IPS DF 6.9 (cell line): ENCODE data around the gene NOC4L.
"Not testable (repeated sequence)": the region's sequence is repeated elsewhere in the genome, so short reads cannot be mapped to it uniquely, and the experiment has no call there.

Source experiments
- DNase-seq: peaks from one replicate; pipeline ENCODE4 v3.0.0-alpha.2; 2013; ENCODE audit warnings: low read depth, low spot score
- H3K27ac ChIP-seq: one replicate; pipeline ENCODE4 v1.5.1; 2013; ENCODE audit warnings: low read length, control low read depth
- H3K27me3 ChIP-seq: 2 replicates; pipeline ENCODE4 v1.6.1; 2013; ENCODE audit warnings: mild to moderate bottlenecking, low read length; ENCODE audit not compliant: control insufficient read depth, insufficient read depth
- H3K36me3 ChIP-seq: 2 replicates; pipeline ENCODE4 v1.6.1; 2013; ENCODE audit warnings: low read length; ENCODE audit not compliant: control insufficient read depth, insufficient read depth
- H3K4me1 ChIP-seq: 2 replicates; pipeline ENCODE4 v1.6.1; 2013; ENCODE audit warnings: low read length; ENCODE audit not compliant: control insufficient read depth, insufficient read depth
- H3K4me3 ChIP-seq: 2 replicates; pipeline ENCODE4 v1.5.1; 2013; ENCODE audit warnings: mild to moderate bottlenecking, low read length
- H3K9me3 ChIP-seq: 2 replicates; pipeline ENCODE4 v1.6.1; 2013; ENCODE audit warnings: low read length, inconsistent platforms; ENCODE audit not compliant: control insufficient read depth, insufficient read depth
- WGBS: extraction: QIAGEN DNeasy Blood & Tissue Kit; methylation state at CpG from one replicate; pipeline ENCODE4 v1.1.7; 2013; ENCODE audit warnings: mixed read lengths, missing lambda C conversion rate; ENCODE audit not compliant: insufficient read length, insufficient coverage; 5-methylcytosine and 5-hydroxymethylcytosine counted together

The NOC4L gene

DNA sequence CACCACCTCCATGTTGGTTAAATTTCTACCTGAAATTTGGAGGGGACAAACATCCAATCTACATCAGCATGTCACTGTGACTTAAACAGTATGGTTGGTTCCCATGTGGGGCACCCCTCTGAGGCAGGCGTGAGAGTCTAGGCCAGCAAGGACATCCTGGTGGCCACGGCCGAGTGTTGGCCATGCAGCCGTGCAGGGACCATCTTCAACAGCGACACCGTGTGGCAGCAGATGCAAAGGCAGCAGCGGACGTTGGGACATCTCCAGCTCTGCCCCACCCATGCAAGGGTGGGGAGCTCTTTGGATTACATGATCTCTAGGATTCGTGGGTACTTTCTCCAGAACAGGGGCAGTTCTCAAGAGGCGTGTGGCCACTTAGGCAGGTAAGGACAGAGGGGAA is 49.8 kb downstream of the NOC4L start:
- no peaks in the 10 kb centered on the region for H3K9me3 ChIP-seq
- WGBS, result no CpG with 5 or more reads among the region's 10 CpGs
- H3K4me3 ChIP-seq, result no peak overlapping the region
- peaks cover 8% of the 10 kb centered on the region for H3K27me3 ChIP-seq
- H3K4me1 ChIP-seq, result peaks cover 4% of the 10 kb centered on the region; the same call in 1 of the 2 replicates
- no peak overlapping the region for H3K27ac ChIP-seq
- H3K36me3 ChIP-seq, result no peaks in the 10 kb centered on the region
- no peak for DNase-seq

GRCh38 chr12:132194556-132194955 is 50.3 kb downstream of the NOC4L start:
- WGBS, result no CpG with 5 or more reads among the region's 8 CpGs
- Histone ChIP-seq H3K27ac (no peak overlapping the region), H3K4me1 (peaks cover 2% of the 10 kb centered on the region; the same call in 1 of the 2 replicates), H3K4me3 (no peak overlapping the region), H3K9me3 (no peaks in the 10 kb centered on the region), H3K27me3 (peaks cover 5% of the 10 kb centered on the region; the same call in 1 of the 2 replicates), H3K36me3 (no peaks in the 10 kb centered on the region)
- no peak for DNase-seq

DNA sequence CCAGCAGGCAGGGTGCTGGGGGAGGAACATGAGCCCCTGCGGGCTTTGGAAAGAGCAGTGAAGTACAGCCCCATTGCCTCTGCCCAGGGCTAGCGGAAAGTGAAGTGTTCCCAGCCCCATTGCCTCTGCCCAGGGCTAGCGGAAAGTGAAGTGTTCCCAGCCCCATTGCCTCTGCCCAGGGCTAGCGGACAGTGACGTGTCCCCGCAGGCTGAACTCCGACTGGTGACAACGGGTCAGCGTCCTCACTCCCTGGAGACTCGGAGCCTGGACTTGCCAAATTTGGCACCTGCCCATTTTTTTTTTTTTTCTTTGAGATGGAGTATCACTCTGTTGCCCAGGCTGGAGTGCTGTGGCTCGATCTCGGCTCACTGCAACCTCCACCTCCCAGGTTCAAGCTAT is 51.0 kb downstream of the NOC4L start:
- WGBS, result no CpG with 5 or more reads among the region's 12 CpGs
- H3K4me1 ChIP-seq, H3K4me3 ChIP-seq, H3K27ac ChIP-seq, H3K9me3 ChIP-seq, H3K27me3 ChIP-seq, H3K36me3 ChIP-seq, DNase-seq: not testable (repeated sequence)

GRCh38 chr12:132196038-132196872 is 52.0 kb downstream of the NOC4L start:
- no CpG with 5 or more reads among the region's 32 CpGs for WGBS
- Histone ChIP-seq H3K36me3 (no peaks in the 10 kb centered on the region), H3K9me3 (no peaks in the 10 kb centered on the region), H3K4me1 (no peaks in the 10 kb centered on the region; the same call in 1 of the 2 replicates), H3K27ac (no peak overlapping the region), H3K27me3 (no peaks in the 10 kb centered on the region; the same call in 1 of the 2 replicates), H3K4me3 (no peak overlapping the region)
- no peak for DNase-seq

DNA sequence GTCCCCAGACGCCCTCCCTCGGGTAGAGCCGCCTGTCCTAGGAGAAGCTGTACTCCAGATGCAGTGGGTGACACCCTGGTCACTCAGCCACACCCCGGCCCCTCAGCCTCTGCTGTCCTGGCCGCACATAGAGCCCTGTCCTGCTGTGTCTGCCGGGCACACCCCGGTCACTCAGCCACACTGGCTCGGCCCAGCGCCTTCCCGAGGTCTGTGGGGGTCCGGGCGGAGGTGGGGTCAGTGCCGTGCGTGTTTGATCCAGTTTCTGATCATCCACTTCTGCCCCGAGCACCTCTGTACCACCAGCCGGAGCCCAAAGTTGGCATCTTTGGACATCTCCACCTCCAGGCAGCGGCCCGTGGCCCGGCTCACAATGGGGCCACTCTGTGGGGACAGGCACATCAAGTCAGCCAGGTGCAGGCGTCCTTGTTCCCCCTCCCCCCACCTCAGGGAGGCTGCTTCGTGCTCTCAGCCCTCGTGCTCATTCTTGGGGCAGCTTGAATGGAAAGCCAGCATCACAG is 52.7 kb downstream of the NOC4L start:
- no peaks in the 10 kb centered on the region; the same call in 1 of the 2 replicates for H3K27me3 ChIP-seq
- H3K4me3 ChIP-seq, result no peak overlapping the region
- no peak overlapping the region for H3K27ac ChIP-seq
- H3K36me3 ChIP-seq, result no peaks in the 10 kb centered on the region
- WGBS, result no CpG with 5 or more reads among the region's 22 CpGs
- no peaks in the 10 kb centered on the region for H3K9me3 ChIP-seq
- DNase-seq, result no peak
- H3K4me1 ChIP-seq, result no peaks in the 10 kb centered on the region; the same call in 1 of the 2 replicates

GRCh38 chr12:132197581-132198354 is 53.5 kb downstream of the NOC4L start:
- no peaks in the 10 kb centered on the region; the same call in 1 of the 2 replicates for H3K4me1 ChIP-seq
- H3K9me3 ChIP-seq, result no peaks in the 10 kb centered on the region
- H3K27me3 ChIP-seq, result no peaks in the 10 kb centered on the region; the same call in 1 of the 2 replicates
- no peak for DNase-seq
- no peak overlapping the region for H3K4me3 ChIP-seq
- H3K27ac ChIP-seq, result no peak overlapping the region
- H3K36me3 ChIP-seq, result no peaks in the 10 kb centered on the region
- WGBS, result no CpG with 5 or more reads among the region's 44 CpGs

GRCh38 chr12:132199101-132199500 is 54.8 kb downstream of the NOC4L start:
- Histone ChIP-seq H3K27me3 (peaks cover under 1% of the 10 kb centered on the region; the same call in 1 of the 2 replicates), H3K4me1 (no peaks in the 10 kb centered on the region; the same call in 1 of the 2 replicates), H3K9me3 (no peaks in the 10 kb centered on the region), H3K4me3 (no peak overlapping the region), H3K36me3 (no peaks in the 10 kb centered on the region), H3K27ac (no peak overlapping the region)
- WGBS, result no CpG with 5 or more reads among the region's 18 CpGs
- DNase-seq, result no peak

DNA sequence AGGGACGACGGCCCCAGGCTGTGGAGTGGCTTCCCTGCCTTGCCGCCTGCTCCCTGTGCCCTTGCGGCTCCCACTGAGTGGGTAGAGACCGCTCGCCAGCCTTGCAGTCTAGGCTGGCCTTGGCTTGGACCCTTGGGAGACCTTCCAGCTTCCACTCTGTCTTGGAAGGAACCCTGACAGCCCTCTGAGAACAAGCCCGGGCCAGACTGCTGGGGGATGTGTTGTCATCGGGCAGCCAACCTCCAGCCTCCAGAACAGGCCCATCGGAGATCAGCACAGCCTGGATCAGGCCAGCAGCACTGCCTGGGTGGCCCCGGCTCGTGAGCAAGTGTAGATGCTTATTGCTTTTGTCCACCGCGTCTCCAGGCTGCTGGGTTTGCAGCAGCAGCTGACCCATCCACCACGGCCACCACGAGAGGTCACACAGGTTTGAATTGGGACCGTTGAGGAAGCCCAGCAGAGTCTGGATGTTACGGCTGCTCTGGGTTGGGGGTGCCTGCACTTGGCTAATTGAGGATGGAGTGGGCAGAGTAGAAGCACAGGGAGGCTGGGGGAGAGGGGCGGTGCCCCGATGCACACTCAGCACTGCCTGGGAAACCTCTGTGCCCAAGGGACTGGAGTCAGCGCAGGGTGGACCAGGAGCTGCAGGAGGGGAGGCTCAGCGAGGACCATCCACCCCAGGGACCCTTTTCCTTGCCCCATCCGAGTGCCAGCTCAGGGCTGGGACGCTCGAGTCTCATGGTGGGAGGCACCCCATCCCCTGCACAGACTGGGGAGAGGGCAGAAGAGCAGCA is 55.5 kb downstream of the NOC4L start:
- Histone ChIP-seq H3K4me3 (no peak overlapping the region), H3K27ac (no peak overlapping the region), H3K9me3 (no peaks in the 10 kb centered on the region), H3K36me3 (no peaks in the 10 kb centered on the region), H3K4me1 (no peaks in the 10 kb centered on the region; the same call in 1 of the 2 replicates), H3K27me3 (peaks cover 5% of the 10 kb centered on the region; the same call in 1 of the 2 replicates)
- no peak for DNase-seq
- no CpG with 5 or more reads among the region's 24 CpGs for WGBS

GRCh38 chr12:132200800-132201199 is 56.5 kb downstream of the NOC4L start:
- H3K4me1 ChIP-seq, result no peaks in the 10 kb centered on the region; the same call in 1 of the 2 replicates
- no peak overlapping the region for H3K27ac ChIP-seq
- DNase-seq, result no peak
- no CpG with 5 or more reads among the region's 19 CpGs for WGBS
- H3K36me3 ChIP-seq, result no peaks in the 10 kb centered on the region
- peaks cover 6% of the 10 kb centered on the region; the same call in 1 of the 2 replicates for H3K27me3 ChIP-seq
- H3K9me3 ChIP-seq, result no peaks in the 10 kb centered on the region
- no peak overlapping the region for H3K4me3 ChIP-seq
